Measurements from ENCODE around the gene FOXP1. TPM values are rescaled to one million over a fixed set of nuclear protein-coding genes. Genes with fewer than 3 reads are reported as not detected.
A peak's percentile ranks its signal among the peaks of the same experiment; 100 is the strongest.

FOXP1 gene
- polyA plus RNA-seq, 1 experiment: 56.6 TPM

GRCh38 chr3:71311661-71312046 lies 271.9 kb downstream of the FOXP1 start:
- ChIA-PET POLR2A (no interaction called here), CTCF (interaction anchor here (0.6 kb wide), 2 partner anchors 78 to 225 kb away, joined by 3 to 4 read pairs; no protein-coding TSS in a partner anchor)
- no peak for DNase-seq (ENCODE audit: low read depth, low spot score)
- no peak overlapping the region for H3K27ac ChIP-seq (ENCODE audit: low read depth, low read length)
- no peak overlapping the region for H3K4me3 ChIP-seq (ENCODE audit: low read depth, low read length)
- H3K9me3 ChIP-seq (ENCODE audit: control insufficient read depth, insufficient read depth, low read length): no peaks in the 10 kb centered on the region; the same call in 1 of the 2 replicates
- H3K27me3 ChIP-seq (ENCODE audit: control insufficient read depth, insufficient read depth, low read length): no peaks in the 10 kb centered on the region
- TF ChIP-seq, protein P1, sequence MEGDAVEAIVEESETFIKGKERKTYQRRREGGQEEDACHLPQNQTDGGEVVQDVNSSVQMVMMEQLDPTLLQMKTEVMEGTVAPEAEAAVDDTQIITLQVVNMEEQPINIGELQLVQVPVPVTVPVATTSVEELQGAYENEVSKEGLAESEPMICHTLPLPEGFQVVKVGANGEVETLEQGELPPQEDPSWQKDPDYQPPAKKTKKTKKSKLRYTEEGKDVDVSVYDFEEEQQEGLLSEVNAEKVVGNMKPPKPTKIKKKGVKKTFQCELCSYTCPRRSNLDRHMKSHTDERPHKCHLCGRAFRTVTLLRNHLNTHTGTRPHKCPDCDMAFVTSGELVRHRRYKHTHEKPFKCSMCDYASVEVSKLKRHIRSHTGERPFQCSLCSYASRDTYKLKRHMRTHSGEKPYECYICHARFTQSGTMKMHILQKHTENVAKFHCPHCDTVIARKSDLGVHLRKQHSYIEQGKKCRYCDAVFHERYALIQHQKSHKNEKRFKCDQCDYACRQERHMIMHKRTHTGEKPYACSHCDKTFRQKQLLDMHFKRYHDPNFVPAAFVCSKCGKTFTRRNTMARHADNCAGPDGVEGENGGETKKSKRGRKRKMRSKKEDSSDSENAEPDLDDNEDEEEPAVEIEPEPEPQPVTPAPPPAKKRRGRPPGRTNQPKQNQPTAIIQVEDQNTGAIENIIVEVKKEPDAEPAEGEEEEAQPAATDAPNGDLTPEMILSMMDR (IDR thresholded peaks at IDR 0.05; ENCODE audit: low read depth, low read length): no peak

DNA sequence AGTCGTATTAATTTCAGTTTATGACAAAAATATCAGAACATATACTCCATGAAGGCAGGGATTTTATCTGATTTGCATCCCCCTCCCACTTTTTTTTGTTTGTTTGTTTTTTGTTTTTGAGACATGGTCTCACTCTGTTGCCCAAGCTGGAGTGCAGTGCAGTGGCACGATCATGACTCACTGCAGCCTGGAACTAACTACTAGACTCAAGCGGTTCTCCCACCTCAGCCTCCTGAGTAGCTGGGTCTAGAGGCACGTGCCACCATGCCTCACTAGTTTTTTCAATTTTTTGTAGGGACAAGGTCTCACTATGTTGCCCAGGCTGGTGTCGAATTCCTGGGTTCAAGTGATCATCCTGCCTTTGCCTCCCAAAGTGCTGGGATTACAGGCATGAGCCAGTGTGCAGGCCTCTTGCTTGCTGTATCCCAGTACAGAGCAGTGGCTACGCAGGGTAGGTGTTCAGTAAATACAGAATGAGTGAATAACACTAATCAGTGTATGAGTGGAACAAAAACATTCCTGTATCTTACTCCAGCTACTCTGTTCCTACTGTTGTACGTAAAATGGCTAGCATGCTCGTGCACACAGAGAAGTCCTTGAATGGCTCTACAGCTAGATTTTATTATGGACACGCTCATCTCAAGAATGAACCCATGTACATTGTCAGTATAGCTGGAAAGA lies 272.4 kb downstream of the FOXP1 start:
- ChIA-PET CTCF (interaction anchor here (0.5 kb wide), 1 partner anchor 306 kb away, joined by 5 read pairs; no protein-coding TSS in a partner anchor), POLR2A (no interaction called here)

DNA sequence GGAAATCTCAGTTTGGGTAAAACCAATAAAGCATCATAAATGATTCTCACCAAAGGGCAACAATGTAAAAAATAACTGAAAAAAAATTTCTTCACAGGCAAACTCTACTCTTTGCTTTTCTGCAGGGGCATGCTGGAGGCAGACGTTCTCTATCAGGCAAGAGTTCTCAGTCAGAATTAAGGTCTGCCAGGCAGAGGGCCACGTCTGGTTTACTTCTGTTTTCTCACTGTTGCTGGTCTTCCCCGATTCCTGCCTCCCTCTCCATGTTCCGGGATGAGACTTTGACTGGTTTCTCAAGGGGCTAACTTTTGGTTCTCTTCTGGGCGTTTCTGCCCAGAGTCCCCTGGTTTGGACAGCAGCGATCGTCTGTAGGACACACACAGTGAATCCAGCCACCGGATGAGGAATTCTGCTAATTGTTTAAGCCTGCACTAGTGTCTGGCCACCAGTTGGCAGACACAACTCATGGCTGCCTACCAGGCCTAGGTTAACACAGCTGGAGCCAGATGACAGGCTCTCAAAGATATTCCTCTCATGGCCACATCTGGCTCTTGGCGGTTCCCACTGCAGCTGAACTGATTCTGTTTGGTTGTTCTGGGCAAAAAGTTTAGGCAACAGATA lies 273.1 kb downstream of the FOXP1 start:
- DNase-seq (ENCODE audit: low read depth, low spot score): no peak
- Histone ChIP-seq H3K27me3 (ENCODE audit: control insufficient read depth, insufficient read depth, low read length) (no peaks in the 10 kb centered on the region), H3K27ac (ENCODE audit: low read depth, low read length) (peak overlapping the region; percentile 3), H3K9me3 (ENCODE audit: control insufficient read depth, insufficient read depth, low read length) (no peaks in the 10 kb centered on the region; the same call in 1 of the 2 replicates), H3K4me3 (ENCODE audit: low read depth, low read length) (no peak overlapping the region)
- POLR2A ChIA-PET: no interaction called here
- CTCF ChIA-PET: interaction anchor here (1.2 to 1.3 kb wide), 2 partner anchors 275 to 343 kb away, joined by 3 read pairs; no protein-coding TSS in a partner anchor
- TF ChIP-seq, protein P1 (IDR thresholded peaks at IDR 0.05; ENCODE audit: low read depth, low read length): peak; percentile 40; the same call in 1 of the 2 replicates

More for the DNA sequence above, 272.4 kb downstream of the FOXP1 start:
- TF ChIP-seq, protein P1 (IDR thresholded peaks at IDR 0.05; ENCODE audit: low read depth, low read length): no peak
- no peaks in the 10 kb centered on the region; the same call in 1 of the 2 replicates for H3K9me3 ChIP-seq (ENCODE audit: control insufficient read depth, insufficient read depth, low read length)
- H3K4me3 ChIP-seq (ENCODE audit: low read depth, low read length): no peak overlapping the region
- DNase-seq (ENCODE audit: low read depth, low spot score): no peak
- H3K27me3 ChIP-seq (ENCODE audit: control insufficient read depth, insufficient read depth, low read length): no peaks in the 10 kb centered on the region
- H3K27ac ChIP-seq (ENCODE audit: low read depth, low read length): no peak overlapping the region

- ChIA-PET POLR2A (no interaction called here), CTCF (interaction anchor here (1.2 to 1.3 kb wide), 2 partner anchors 276 to 343 kb away, joined by 3 read pairs; no protein-coding TSS in a partner anchor)
- H3K4me3 ChIP-seq (ENCODE audit: low read depth, low read length): no peak overlapping the region
- no peaks in the 10 kb centered on the region; the same call in 1 of the 2 replicates for H3K9me3 ChIP-seq (ENCODE audit: control insufficient read depth, insufficient read depth, low read length)
- no peak overlapping the region for H3K27ac ChIP-seq (ENCODE audit: low read depth, low read length)
- TF ChIP-seq, protein P1 (IDR thresholded peaks at IDR 0.05; ENCODE audit: low read depth, low read length): no peak
- no peaks in the 10 kb centered on the region for H3K27me3 ChIP-seq (ENCODE audit: control insufficient read depth, insufficient read depth, low read length)
- no peak for DNase-seq (ENCODE audit: low read depth, low spot score)
Observed at GRCh38 chr3:71309886-71310285, 273.6 kb downstream of the FOXP1 start.

GRCh38 chr3:71309342-71309741 lies 274.2 kb downstream of the FOXP1 start:
- DNase-seq (ENCODE audit: low read depth, low spot score): no peak
- no peak overlapping the region for H3K4me3 ChIP-seq (ENCODE audit: low read depth, low read length)
- ChIA-PET POLR2A (no interaction called here), CTCF (interaction anchor here (1.2 to 1.3 kb wide), 2 partner anchors 276 to 344 kb away, joined by 3 read pairs; no protein-coding TSS in a partner anchor)
- TF ChIP-seq, protein P1 (IDR thresholded peaks at IDR 0.05; ENCODE audit: low read depth, low read length): no peak
- H3K9me3 ChIP-seq (ENCODE audit: control insufficient read depth, insufficient read depth, low read length): no peaks in the 10 kb centered on the region; the same call in 1 of the 2 replicates
- H3K27me3 ChIP-seq (ENCODE audit: control insufficient read depth, insufficient read depth, low read length): no peaks in the 10 kb centered on the region
- H3K27ac ChIP-seq (ENCODE audit: low read depth, low read length): no peak overlapping the region

All from AG04450 (cell line).